ENCODE results near the gene RAG2. TPM values are rescaled to one million over a fixed set of nuclear protein-coding genes. Genes with fewer than 3 reads are reported as not detected.

RAG2 gene
- total RNA-seq = not detected in 2 replicates

GRCh38 chr11:36598051-36598450 is at the start of gene RAG2:
Gene RAG2, minus strand, starts transcription at chr11:36598236. Its CDS starts 4,068 bp downstream, at chr11:36594168.
- intact Hi-C loops (cut with micrococcal nuclease) = no loop called here

DNA sequence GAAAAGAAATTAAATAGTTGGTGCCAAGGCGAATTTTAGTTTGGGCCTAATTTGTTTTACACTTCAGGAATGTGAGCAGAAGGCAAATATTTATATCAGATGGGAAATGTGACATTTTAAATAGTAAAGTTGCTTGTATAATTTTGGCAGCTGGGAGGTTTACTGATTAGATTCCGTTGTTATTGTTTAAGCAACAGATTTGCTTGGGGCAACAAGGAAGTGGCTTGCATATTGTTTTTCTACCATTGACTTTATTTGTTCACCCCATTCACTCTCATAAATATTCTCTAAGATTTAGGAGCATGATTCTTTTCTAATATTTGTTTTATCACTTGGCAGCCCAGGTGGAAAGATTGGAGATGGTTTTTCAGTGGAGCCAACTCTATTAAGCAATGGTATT is 40.5 kb upstream of the RAG2 start:
- intact Hi-C loops (cut with micrococcal nuclease) = no loop called here

DNA sequence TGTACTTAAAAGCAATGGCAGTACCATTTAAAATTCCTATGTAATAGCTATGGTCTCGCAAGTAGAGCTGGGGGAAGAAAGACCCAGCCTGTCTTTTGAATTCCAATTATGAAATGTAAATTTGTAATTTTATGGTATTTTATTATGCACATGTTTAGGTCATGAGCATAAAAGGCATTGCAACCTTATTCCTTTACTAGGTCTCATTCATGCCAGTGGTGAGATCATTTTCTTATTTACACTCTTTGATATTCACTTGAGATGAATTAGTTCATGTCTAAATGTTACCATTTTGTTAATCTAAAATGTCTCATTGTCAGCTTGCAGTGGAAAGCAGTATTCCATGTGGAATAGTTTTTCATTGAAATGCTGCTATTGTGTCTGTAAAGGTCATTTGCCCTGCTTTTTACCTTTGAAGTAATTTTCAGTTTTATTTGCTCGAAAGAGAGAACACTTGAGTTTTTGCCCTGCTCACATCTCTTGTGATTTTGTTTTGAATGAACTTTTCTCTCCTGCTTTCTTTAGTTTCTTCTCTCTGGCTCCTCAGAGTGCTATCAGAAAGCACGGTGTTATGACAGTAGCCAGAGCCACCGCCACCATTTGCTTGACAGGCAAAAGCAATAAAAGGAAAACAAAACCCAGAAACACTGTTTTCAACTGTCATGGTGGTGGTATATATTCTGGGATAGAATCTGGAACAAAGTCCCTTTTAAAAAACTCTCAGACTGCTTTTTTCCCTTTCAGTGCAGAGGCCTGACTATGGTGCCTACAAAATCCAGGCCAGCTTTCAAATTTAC is 37.2 kb upstream of the RAG2 start:
- intact Hi-C loops (cut with micrococcal nuclease) = no loop called here

GRCh38 chr11:36631774-36632173 is 33.7 kb upstream of the RAG2 start:
- intact Hi-C loops (cut with micrococcal nuclease) = no loop called here

DNA sequence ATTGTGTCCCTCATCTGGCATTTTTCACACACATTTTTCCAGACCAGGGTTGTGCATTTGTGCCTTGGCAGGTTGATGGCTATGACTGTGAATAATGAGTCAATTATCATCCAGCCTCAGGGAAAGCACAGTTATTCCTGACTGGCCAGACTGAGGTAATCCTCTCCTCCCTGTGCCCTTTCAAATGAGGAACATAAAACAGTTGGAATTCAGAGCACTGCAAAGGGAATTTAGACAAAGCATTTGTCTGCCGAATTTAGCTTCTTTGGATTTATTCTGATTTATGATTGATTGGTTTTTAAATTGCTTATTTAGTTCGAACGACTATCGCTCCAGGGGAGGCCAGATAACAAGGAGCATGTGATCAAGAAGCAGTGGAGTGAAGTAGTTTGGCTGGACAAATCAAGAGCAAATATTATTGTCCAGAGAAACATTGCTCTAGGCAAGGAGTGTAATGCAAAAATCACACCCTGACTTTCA is 30.8 kb upstream of the RAG2 start:
- intact Hi-C loops (cut with micrococcal nuclease) = no loop called here

DNA sequence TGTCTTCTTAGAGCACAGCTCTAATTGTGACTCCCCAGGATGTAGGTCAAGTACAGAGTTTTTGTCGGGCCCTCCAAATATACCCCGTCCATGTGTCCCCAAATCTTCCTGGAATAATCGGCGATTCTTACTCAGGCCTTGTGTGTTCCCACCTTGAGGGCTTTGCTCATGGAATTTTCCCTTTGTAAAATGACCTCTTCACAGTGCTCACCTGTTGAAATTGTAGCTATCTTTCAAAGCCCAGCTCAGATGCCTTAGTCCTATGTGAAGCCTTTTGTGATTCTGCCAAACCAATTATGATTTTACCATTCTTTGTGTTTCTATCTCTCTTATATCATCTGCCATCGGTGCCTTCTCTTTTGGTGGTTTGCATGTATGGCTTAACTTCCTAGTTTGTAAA is 30.1 kb upstream of the RAG2 start:
- intact Hi-C loops (cut with micrococcal nuclease) = no loop called here

GRCh38 chr11:36627471-36627870 is 29.4 kb upstream of the RAG2 start:
- intact Hi-C loops (cut with micrococcal nuclease) = no loop called here

GRCh38 chr11:36627006-36627405 is 29.0 kb upstream of the RAG2 start:
- intact Hi-C loops (cut with micrococcal nuclease) = no loop called here

GRCh38 chr11:36623494-36623893 is 25.5 kb upstream of the RAG2 start:
- intact Hi-C loops (cut with micrococcal nuclease) = loop anchor here (2.0 kb wide), 1 partner anchor 131 kb away; no protein-coding TSS in a partner anchor

- intact Hi-C loops (cut with micrococcal nuclease) = loop anchor here (1.0 to 2.0 kb wide), 3 partner anchors 58 to 330 kb away; no protein-coding TSS in a partner anchor
These were observed 24.5 kb upstream of the RAG2 start for GRCh38 chr11:36622431-36623136.

DNA sequence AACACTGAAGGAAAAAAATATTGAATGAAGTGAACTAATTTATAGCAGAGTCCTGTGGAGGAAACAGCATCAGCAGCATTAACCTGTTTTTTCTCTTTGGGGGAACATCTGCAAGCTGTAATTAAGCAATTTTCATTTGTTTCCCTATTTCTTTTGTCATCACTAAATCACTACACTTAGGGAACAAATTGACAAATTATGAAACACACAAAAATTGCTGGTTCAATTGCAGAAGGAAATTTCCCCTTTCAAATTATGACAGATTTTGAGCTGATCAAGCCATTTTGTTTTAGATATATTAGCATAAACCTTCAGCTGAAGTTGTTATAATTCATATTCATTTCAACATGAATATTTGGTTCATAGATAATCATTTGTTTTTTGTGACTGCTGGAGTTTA is 22.2 kb upstream of the RAG2 start:
- intact Hi-C loops (cut with micrococcal nuclease) = no loop called here

DNA sequence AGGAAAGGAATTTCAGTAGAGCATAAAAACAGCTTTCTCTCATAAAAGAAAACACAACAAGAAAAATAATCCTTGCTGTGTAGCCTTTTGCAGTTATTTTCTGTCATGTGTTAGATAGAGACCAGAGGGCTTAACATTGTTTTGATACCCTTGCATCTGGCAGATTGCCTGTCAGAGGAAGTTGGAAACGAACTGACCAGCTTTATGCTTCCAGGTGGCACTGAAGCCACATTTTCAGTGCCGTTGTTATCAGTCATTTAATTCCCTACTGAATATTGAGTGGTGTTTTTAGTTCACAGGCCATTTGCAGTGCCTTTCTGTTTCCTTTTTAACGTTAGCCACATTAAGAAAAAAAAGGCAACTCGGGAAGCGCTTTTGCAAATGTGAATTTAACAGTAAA is 21.5 kb upstream of the RAG2 start:
- intact Hi-C loops (cut with micrococcal nuclease) = no loop called here

DNA sequence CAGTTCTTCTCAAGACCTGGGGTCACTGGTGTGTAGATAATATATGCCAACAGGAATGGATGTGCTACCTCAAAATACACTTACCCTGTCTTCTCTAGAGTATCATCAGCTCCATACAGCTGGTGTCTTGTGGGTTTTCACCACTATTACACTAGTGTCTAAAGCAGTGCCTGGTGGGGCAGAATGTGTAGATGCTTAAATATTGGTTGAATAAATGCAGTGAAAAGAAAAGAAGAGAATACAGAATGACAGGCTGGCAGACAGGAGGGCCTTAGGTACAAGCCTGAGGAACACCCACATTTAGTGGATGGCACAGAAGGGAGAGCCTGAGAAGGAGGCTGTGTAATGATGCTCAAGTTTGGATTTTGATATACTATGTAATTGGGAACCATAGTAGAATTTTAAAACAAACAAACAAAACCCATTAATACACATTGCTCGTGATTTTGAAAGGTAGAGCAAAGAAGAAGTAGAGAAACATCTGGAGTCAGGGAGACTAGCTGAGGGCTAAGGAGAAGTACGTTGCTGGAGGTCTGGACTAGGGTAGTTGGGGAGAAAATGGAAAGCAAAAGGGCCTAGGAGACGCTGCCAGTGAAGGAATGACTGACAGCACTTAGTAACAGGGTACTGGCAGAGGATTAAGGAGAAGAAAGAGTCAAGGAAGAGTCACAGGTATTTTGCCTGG is 20.5 kb upstream of the RAG2 start:
- intact Hi-C loops (cut with micrococcal nuclease) = no loop called here

- intact Hi-C loops (cut with micrococcal nuclease) = no loop called here
These were observed 19.7 kb upstream of the RAG2 start for GRCh38 chr11:36617543-36618362.

DNA sequence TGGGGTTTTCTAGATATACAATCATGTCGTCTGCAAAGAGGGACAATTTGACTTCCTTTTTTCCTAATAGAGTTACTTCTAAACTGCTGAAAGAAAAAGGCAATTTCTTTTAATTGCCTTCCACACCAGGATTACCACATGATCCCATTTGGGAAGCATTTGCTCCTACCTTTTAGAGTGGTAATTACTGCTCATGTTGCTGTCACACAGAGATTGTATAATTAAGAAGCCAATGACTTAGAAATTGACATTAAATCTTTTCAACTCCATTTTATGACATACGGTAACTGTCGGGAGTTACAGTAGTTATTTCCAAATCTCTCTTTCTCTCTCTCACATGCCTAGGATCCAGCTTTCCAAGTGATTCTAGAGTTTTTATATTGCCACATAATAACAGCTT is 17.8 kb upstream of the RAG2 start:
- intact Hi-C loops (cut with micrococcal nuclease) = no loop called here

DNA sequence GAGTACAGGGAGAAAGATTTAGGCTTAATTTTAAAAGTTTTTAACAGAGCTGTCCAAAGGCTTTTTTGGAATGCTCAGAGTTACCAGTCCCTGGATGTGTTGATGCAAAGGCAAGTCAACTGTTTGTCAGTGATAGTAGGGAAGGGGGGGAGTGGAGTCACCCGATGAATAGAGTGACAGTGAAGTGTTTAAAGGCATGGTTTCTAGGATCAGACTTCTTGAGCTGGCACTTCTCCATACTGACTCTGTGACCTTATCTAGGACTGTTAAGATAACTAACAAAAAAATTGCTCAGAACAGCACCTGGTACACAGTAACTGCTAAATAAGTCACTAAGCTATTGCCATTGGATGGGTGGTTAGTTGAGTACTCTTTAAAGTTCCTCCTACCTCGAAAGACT is 11.3 kb upstream of the RAG2 start:
- intact Hi-C loops (cut with micrococcal nuclease) = no loop called here

- intact Hi-C loops (cut with micrococcal nuclease) = no loop called here
These were observed 10.6 kb upstream of the RAG2 start for GRCh38 chr11:36608491-36609199.

GRCh38 chr11:36605221-36606216 is 7.5 kb upstream of the RAG2 start:
- intact Hi-C loops (cut with micrococcal nuclease) = no loop called here

DNA sequence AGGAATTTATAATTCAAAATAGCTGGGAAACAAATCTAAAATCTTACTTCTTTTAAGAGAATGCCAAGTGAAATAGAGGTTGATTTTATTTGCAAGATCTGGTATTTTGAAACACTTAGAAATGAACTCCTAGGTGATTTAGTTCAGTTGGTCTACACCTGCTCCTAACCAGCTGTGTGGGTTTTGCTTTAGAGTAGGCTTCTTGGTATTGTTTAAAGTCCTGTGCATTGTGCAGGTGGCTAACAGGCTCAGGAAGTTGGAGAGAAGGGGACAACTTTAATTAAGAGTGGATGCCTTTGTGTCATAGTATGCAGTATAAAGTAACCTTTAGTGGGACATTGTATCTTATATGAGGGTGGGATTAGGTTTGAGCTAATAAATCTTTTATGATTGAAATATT is 4.1 kb upstream of the RAG2 start:
- intact Hi-C loops (cut with micrococcal nuclease) = no loop called here

All from T-helper 1 cell treated with Interleukin-12 subunit alpha and Interleukin-12 subunit beta and Interleukin-4 antibody, amounts not matched to agents 30 ng/mL and 1 ng/mL, for 36 hours (primary cell).